Ishikawa (cell line): ENCODE measurements around the gene HDDC2.

Experiments used
- CEBPB ChIP-seq: IDR thresholded peaks from 2 replicates; pipeline ENCODE4 v1.6.1; 2012
- CREB1 ChIP-seq: IDR thresholded peaks from 2 replicates; pipeline ENCODE4 v1.6.1; 2012; ENCODE audit warnings: low read depth
- EGR1 ChIP-seq: IDR thresholded peaks from 2 replicates; pipeline ENCODE4 v1.6.1; 2012
- EP300 ChIP-seq: IDR thresholded peaks from 2 replicates; pipeline ENCODE4 v1.6.1; 2012; ENCODE audit warnings: borderline replicate concordance
- FOXM1 ChIP-seq: IDR thresholded peaks from 2 replicates; pipeline ENCODE4 v1.6.1; 2012; ENCODE audit warnings: low read depth, borderline replicate concordance
- NFIC ChIP-seq: IDR thresholded peaks from 2 replicates; pipeline ENCODE4 v1.6.1; 2012
- RAD21 ChIP-seq: IDR thresholded peaks from 2 replicates; pipeline ENCODE4 v1.6.1; 2012; ENCODE audit warnings: low read depth
- TAF1 ChIP-seq: IDR thresholded peaks from 2 replicates; pipeline ENCODE4 v1.6.1; 2012; ENCODE audit warnings: low read depth, mild to moderate bottlenecking
- TCF12 ChIP-seq: IDR thresholded peaks from 2 replicates; pipeline ENCODE4 v1.6.1; 2012; ENCODE audit warnings: low read depth
- TEAD4 ChIP-seq: IDR thresholded peaks from 2 replicates; pipeline ENCODE4 v1.6.1; 2012
- YY1 ChIP-seq: IDR thresholded peaks from 2 replicates; pipeline ENCODE4 v1.6.1; 2012; ENCODE audit warnings: low read depth
- ZBTB7A ChIP-seq: IDR thresholded peaks from 2 replicates; pipeline ENCODE4 v1.6.1; 2012; ENCODE audit warnings: low read depth
- TF ChIP-seq, protein P1 (sequence below): IDR thresholded peaks from 2 replicates; pipeline ENCODE4 v1.6.1; 2012
- TF ChIP-seq, protein P2 (sequence below): IDR thresholded peaks from 2 replicates; pipeline ENCODE4 v1.6.1; 2012; ENCODE audit warnings: low read depth, mild to moderate bottlenecking
- TF ChIP-seq, protein P3 (sequence below): IDR thresholded peaks from 2 replicates; pipeline ENCODE4 v1.6.1; 2012

The HDDC2 gene

DNA sequence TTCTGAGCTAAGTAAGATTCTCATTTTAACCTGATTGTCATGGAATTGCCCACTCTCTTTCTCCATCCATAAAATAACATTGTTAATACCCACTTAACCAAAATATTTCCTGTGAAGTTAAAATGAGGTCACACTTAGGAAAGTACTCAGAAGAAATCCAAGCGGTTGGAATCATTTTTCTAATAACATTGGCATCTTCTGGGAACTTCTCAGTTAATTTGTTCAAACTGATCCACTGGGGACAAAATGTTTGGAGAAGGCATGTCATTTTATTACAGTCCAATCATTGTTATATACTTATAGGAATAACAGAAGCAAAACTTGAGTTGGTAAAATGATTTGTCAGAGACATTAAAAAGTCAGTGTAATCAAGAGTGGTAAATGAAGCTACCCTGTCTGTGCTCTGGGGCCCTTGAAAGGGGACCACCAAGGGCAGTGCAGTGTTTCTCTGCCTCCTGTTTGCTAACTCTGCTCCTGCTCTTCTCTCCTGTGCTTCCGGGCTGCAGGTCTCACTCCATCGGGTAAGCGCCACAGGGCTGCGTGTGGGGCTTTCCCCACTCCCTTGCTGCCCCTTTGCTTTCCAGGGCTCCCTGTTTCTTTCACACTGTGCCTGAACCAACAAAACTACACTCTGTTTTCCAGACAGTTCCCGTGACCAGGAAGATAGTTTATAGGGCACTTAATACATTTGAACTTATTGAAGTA lies 50.1 kb downstream of the HDDC2 start:
- no peak for TF ChIP-seq CREB1
- TF ChIP-seq EP300, result no peak
- TF ChIP-seq, protein P1, sequence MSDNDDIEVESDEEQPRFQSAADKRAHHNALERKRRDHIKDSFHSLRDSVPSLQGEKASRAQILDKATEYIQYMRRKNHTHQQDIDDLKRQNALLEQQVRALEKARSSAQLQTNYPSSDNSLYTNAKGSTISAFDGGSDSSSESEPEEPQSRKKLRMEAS, result no peak
- TF ChIP-seq CEBPB, result no peak
- TF ChIP-seq NFIC, result no peak
- no peak for TF ChIP-seq EGR1
- TF ChIP-seq TCF12, result no peak
- TF ChIP-seq ZBTB7A, result no peak
- no peak for TF ChIP-seq TAF1
- no peak for TF ChIP-seq RAD21
- TF ChIP-seq, protein P2, sequence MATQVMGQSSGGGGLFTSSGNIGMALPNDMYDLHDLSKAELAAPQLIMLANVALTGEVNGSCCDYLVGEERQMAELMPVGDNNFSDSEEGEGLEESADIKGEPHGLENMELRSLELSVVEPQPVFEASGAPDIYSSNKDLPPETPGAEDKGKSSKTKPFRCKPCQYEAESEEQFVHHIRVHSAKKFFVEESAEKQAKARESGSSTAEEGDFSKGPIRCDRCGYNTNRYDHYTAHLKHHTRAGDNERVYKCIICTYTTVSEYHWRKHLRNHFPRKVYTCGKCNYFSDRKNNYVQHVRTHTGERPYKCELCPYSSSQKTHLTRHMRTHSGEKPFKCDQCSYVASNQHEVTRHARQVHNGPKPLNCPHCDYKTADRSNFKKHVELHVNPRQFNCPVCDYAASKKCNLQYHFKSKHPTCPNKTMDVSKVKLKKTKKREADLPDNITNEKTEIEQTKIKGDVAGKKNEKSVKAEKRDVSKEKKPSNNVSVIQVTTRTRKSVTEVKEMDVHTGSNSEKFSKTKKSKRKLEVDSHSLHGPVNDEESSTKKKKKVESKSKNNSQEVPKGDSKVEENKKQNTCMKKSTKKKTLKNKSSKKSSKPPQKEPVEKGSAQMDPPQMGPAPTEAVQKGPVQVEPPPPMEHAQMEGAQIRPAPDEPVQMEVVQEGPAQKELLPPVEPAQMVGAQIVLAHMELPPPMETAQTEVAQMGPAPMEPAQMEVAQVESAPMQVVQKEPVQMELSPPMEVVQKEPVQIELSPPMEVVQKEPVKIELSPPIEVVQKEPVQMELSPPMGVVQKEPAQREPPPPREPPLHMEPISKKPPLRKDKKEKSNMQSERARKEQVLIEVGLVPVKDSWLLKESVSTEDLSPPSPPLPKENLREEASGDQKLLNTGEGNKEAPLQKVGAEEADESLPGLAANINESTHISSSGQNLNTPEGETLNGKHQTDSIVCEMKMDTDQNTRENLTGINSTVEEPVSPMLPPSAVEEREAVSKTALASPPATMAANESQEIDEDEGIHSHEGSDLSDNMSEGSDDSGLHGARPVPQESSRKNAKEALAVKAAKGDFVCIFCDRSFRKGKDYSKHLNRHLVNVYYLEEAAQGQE, result no peak
- TF ChIP-seq FOXM1, result no peak
- no peak for TF ChIP-seq YY1
- TF ChIP-seq TEAD4, result no peak
- TF ChIP-seq, protein P3, sequence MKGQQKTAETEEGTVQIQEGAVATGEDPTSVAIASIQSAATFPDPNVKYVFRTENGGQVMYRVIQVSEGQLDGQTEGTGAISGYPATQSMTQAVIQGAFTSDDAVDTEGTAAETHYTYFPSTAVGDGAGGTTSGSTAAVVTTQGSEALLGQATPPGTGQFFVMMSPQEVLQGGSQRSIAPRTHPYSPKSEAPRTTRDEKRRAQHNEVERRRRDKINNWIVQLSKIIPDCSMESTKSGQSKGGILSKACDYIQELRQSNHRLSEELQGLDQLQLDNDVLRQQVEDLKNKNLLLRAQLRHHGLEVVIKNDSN, result no peak

DNA sequence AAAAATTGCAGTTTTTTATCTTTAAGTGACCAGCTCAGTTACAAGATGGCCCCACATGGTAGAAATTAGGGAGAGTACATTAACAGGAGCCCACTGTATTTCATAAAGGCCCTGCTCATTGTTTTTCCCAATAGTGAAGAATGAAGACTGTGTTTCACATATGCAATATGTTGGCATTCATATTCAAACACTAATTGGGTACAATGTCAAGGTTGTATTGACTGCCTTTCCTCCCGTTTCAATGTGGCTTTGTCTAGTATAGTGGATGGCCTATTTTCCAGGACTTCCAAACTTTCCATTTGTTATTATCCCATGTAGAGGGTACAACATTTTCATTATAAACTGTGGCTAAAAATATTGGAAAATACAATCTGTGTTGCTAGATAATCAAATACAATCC lies 51.3 kb downstream of the HDDC2 start:
- TF ChIP-seq YY1 (no peak), EGR1 (no peak), EP300 (no peak), CEBPB (no peak), CREB1 (no peak)
- TF ChIP-seq, protein P1, result no peak
- TF ChIP-seq, protein P3, result no peak

DNA sequence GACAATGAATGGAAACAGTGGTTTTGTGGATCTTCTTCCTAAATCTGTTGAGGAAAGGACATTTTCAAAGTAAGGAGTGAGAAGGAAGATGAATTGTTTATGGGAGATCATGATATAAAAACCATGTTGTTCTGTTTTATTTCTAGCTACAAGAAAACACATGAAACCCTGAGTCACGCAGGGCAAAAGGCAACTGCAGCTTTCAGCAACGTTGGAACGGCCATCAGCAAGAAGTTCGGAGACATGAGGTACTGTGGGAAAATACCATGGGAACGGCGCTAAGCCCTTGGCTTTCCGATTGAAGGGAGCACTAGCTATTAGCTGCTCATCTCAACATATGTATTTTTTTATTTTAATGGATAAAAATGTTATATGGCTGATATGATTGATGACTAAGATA lies 53.6 kb downstream of the HDDC2 start:
- TF ChIP-seq, protein P3, result no peak
- TF ChIP-seq YY1 (no peak), EP300 (no peak), TEAD4 (no peak), NFIC (no peak), EGR1 (no peak), RAD21 (no peak), ZBTB7A (no peak), CEBPB (no peak), TAF1 (no peak), FOXM1 (no peak), CREB1 (no peak), TCF12 (no peak)
- TF ChIP-seq, protein P2, result no peak
- TF ChIP-seq, protein P1, result no peak

DNA sequence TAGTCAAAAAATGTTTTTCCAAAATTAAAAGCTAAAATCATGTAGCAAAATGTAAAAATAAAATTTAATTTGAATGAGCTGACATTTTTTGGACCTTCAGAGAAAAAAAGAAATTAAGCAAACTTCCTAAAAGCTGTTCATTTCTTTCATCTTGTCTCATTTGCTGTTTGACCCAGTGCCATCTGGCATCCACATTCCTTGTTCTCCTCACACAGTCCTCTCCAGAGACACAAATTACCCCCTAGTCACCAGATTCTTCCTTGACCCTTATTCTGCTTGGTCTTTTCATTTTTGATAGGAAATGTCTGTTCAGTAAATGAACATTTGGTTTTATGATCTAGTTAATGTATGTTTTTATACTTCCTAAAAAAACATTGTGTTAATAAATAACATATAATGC lies 55.2 kb downstream of the HDDC2 start:
- TF ChIP-seq TCF12, result no peak
- no peak for TF ChIP-seq EGR1
- no peak for TF ChIP-seq NFIC
- TF ChIP-seq CREB1, result no peak
- TF ChIP-seq EP300, result no peak
- TF ChIP-seq, protein P3, result no peak
- TF ChIP-seq, protein P2, result no peak
- TF ChIP-seq RAD21, result no peak
- TF ChIP-seq FOXM1, result no peak
- TF ChIP-seq TAF1, result no peak
- no peak for TF ChIP-seq ZBTB7A
- no peak for TF ChIP-seq TEAD4
- no peak for TF ChIP-seq CEBPB
- TF ChIP-seq, protein P1, result no peak
- TF ChIP-seq YY1, result no peak
